Fibroblast of lung (primary cell): Measurements from ENCODE around the gene MELTF. TPM values are rescaled to one million over a fixed set of nuclear protein-coding genes. Genes with fewer than 3 reads are reported as not detected.

Experiments
- DNase-seq, 2 donors: peaks; one replicate each; pipeline versions ENCODE4 v3.0.0 to v3.0.0-alpha.2; 2010; ENCODE audit warnings: low read depth in 2 of 2
- H2AFZ ChIP-seq: 2 replicates; pipeline ENCODE4 v1.5.1; 2012; ENCODE audit warnings: low read length, control low read depth, inconsistent platforms
- H3K27ac ChIP-seq: 2 replicates; pipeline ENCODE4 v1.5.1; 2011; ENCODE audit warnings: low read length, control low read depth; ENCODE audit not compliant: insufficient read depth
- H3K27me3 ChIP-seq: 2 replicates; pipeline ENCODE4 v1.5.1; 2011; ENCODE audit warnings: mild to moderate bottlenecking, low read length; ENCODE audit not compliant: control insufficient read depth, insufficient read depth
- H3K36me3 ChIP-seq: 2 replicates; pipeline ENCODE4 v1.5.1; 2011; ENCODE audit warnings: low read length; ENCODE audit not compliant: control insufficient read depth, insufficient read depth
- H3K4me1 ChIP-seq: 2 replicates; pipeline ENCODE4 v1.5.1; 2011; ENCODE audit warnings: low read length; ENCODE audit not compliant: control insufficient read depth, insufficient read depth; ENCODE audit errors: extremely low read depth
- H3K4me2 ChIP-seq: 2 replicates; pipeline ENCODE4 v1.5.1; 2011; ENCODE audit warnings: low read length, control low read depth; ENCODE audit not compliant: insufficient read depth; ENCODE audit errors: extremely low read depth
- H3K4me3 ChIP-seq, 4 experiments: fragments of 200-600 bp in 1 of 4; sonication (generic) in 1 of 4; replicated peaks in 1 of 4; 2 replicates each; pipeline ENCODE4 v1.5.1; 2011 to 2016; ENCODE audit warnings: low read length in 4 of 4, low read depth in 3 of 4, mild to moderate bottlenecking in 3 of 4, control low read depth in 2 of 4, inconsistent platforms in 1 of 4, mixed read lengths in 1 of 4; ENCODE audit not compliant: insufficient read depth in 1 of 4; ENCODE audit errors: control extremely low read depth in 1 of 4
- H3K79me2 ChIP-seq: 2 replicates; pipeline ENCODE4 v1.5.1; 2012; ENCODE audit warnings: mild to moderate bottlenecking, low read length, inconsistent platforms; ENCODE audit not compliant: control insufficient read depth, insufficient read depth
- H3K9ac ChIP-seq: 2 replicates; pipeline ENCODE4 v1.5.1; 2011; ENCODE audit warnings: mild to moderate bottlenecking, low read length, control low read depth; ENCODE audit not compliant: insufficient read depth
- H3K9me3 ChIP-seq: 2 replicates; pipeline ENCODE4 v1.5.1; 2012; ENCODE audit warnings: low read depth, low read length; ENCODE audit not compliant: control insufficient read depth, insufficient read depth
- H4K20me1 ChIP-seq: 2 replicates; pipeline ENCODE4 v1.5.1; 2011; ENCODE audit warnings: low read length; ENCODE audit not compliant: control insufficient read depth, insufficient read depth; ENCODE audit errors: extremely low read depth
- CTCF ChIP-seq, 2 donors: IDR thresholded peaks in 1 of 2; conservative IDR thresholded peaks in 1 of 2; 1 replicate in 1 of 2; 2 replicates in 1 of 2; pipeline ENCODE4 v1.5.1; 2011 to 2012; ENCODE audit warnings: low read length in 2 of 2, control low read depth in 1 of 2, inconsistent platforms in 1 of 2, low read depth in 1 of 2, mild to moderate bottlenecking in 1 of 2
- EZH2 ChIP-seq: IDR thresholded peaks from 2 replicates; pipeline ENCODE4 v1.5.1; 2012; ENCODE audit warnings: low read length, control low read depth, mild to moderate bottlenecking; ENCODE audit errors: missing control alignments
- polyA plus RNA-seq, 2 donors: library from polyadenylated mRNA; depleted of rRNA in 1 of 2; stranded (reverse) in 1 of 2; unstranded in 1 of 2; fragments of >200 nt; gene quantifications; 2 replicates each; pipeline ENCODE4 v1.2.1, GENCODE V29; 2011 to 2012; ENCODE audit warnings: missing spikeins in 1 of 2
- total RNA-seq: library from RNA; depleted of rRNA; stranded (reverse); fragments of >200 nt; gene quantifications from 2 replicates; pipeline ENCODE4 v1.2.1, GENCODE V29; 2014

The MELTF gene
- total and polyA plus RNA-seq, 2 donors (not counting 1 experiment from before 2014, with no cell fraction given) = 2.7 to 5.0 TPM

GRCh38 chr3:196985298-196985697 lies 44.3 kb downstream of the MELTF start:
- Histone ChIP-seq H3K9ac (no peak overlapping the region), H3K36me3 (no peaks in the 10 kb centered on the region), H3K27ac (no peak overlapping the region), H3K27me3 (peaks cover 5% of the 10 kb centered on the region), H3K4me1 (no peaks in the 10 kb centered on the region), H3K9me3 (no peaks in the 10 kb centered on the region), H3K79me2 (no peaks in the 10 kb centered on the region), H4K20me1 (no peaks in the 10 kb centered on the region), H3K4me2 (no peak overlapping the region), H3K4me3 (no peak overlapping the region), H2AFZ (no peak overlapping the region)
- no peak for TF ChIP-seq EZH2
- TF ChIP-seq CTCF (conservative IDR thresholded peaks at IDR 0.05 in 1 of 2, IDR thresholded peaks at IDR 0.05 in 1 of 2; ENCODE audit: low read depth in 1 of 2, low read length in 2 of 2) = no peak
- DNase-seq = no peak

GRCh38 chr3:196983186-196983585 lies 46.4 kb downstream of the MELTF start:
- H3K9ac ChIP-seq = no peak overlapping the region

GRCh38 chr3:196981657-196982056 lies 48.0 kb downstream of the MELTF start:
- no peaks in the 10 kb centered on the region for H3K79me2 ChIP-seq
- no peaks in the 10 kb centered on the region for H3K9me3 ChIP-seq
- no peaks in the 10 kb centered on the region for H3K27me3 ChIP-seq
- no peak for DNase-seq
- H3K4me2 ChIP-seq = no peak overlapping the region
- TF ChIP-seq EZH2 (no peak), CTCF (conservative IDR thresholded peaks at IDR 0.05 in 1 of 2, IDR thresholded peaks at IDR 0.05 in 1 of 2; ENCODE audit: low read depth in 1 of 2, low read length in 2 of 2) (no peak)
- H3K9ac ChIP-seq = no peak overlapping the region
- H3K27ac ChIP-seq = no peak overlapping the region
- H3K4me3 ChIP-seq = no peak overlapping the region
- no peaks in the 10 kb centered on the region for H3K4me1 ChIP-seq
- H4K20me1 ChIP-seq = no peaks in the 10 kb centered on the region
- no peak overlapping the region for H2AFZ ChIP-seq
- no peaks in the 10 kb centered on the region for H3K36me3 ChIP-seq

More at GRCh38 chr3:196983186-196983585, 46.4 kb downstream of the MELTF start:
- Histone ChIP-seq H3K27ac (no peak overlapping the region), H2AFZ (no peak overlapping the region), H3K36me3 (no peaks in the 10 kb centered on the region), H3K4me2 (no peak overlapping the region), H3K9me3 (no peaks in the 10 kb centered on the region), H3K4me3 (no peak overlapping the region), H4K20me1 (no peaks in the 10 kb centered on the region), H3K27me3 (peaks cover 5% of the 10 kb centered on the region), H3K79me2 (no peaks in the 10 kb centered on the region), H3K4me1 (no peaks in the 10 kb centered on the region)
- DNase-seq = no peak
- TF ChIP-seq EZH2 (no peak), CTCF (conservative IDR thresholded peaks at IDR 0.05 in 1 of 2, IDR thresholded peaks at IDR 0.05 in 1 of 2; ENCODE audit: low read depth in 1 of 2, low read length in 2 of 2) (no peak)
